OCI-LY1 (cell line): ENCODE results near the gene PRDM1.

Experiments
- CTCF ChIP-seq: fragments of 200-600 bp; sonication (generic), shearing (Covaris generic); IDR thresholded peaks from 2 replicates; pipeline ENCODE4 v1.5.1; 2017; ENCODE audit warnings: mild to moderate bottlenecking, antibody characterized with exemption, low read length, moderate library complexity, mixed read lengths
- EZH2 ChIP-seq: fragments of 200-600 bp; sonication (generic), shearing (Covaris generic); IDR thresholded peaks from 2 replicates; pipeline ENCODE4 v1.8.0; 2017; ENCODE audit warnings: borderline replicate concordance, mixed run types, mild to moderate bottlenecking, antibody characterized with exemption, low read length, moderate library complexity, mixed read lengths

GRCh38 chr6:106055489-106055888 lies 30.6 kb upstream of the PRDM1 start:
- TF ChIP-seq EZH2 (no peak), CTCF (no peak)
